ENCODE results near the gene WNT8B. TPM values are rescaled to one million over a fixed set of nuclear protein-coding genes. Genes with fewer than 3 reads are reported as not detected.

The WNT8B gene
- total and polyA plus RNA-seq, 7 donors: 0.06 TPM; not detected in 6

GRCh38 chr10:100481462-100482081 lies 18.8 kb downstream of the WNT8B start:
- TF ChIP-seq CTCF (IDR thresholded peaks at IDR 0.05): no peak
- TF ChIP-seq EP300 (IDR thresholded peaks at IDR 0.05): no peak
- TF ChIP-seq POLR2A (IDR thresholded peaks at IDR 0.05): no peak
- no peak for TF ChIP-seq POLR2AphosphoS5 (IDR thresholded peaks at IDR 0.05)
- peaks cover 6 to 44% (median 13%) of the 10 kb centered on the region in 3 donors for H3K27me3 ChIP-seq
- intact Hi-C loops (cut with DNase I): no loop called here

GRCh38 chr10:100482181-100482833 lies 19.5 kb downstream of the WNT8B start:
- Histone ChIP-seq H3K27me3 (peaks cover 6 to 44% (median 13%) of the 10 kb centered on the region in 3 donors), H3K9me3 (no peaks in the 10 kb centered on the region), H3K4me3 (peak overlapping the region; percentile 17 to 51 (median 45)), H3K27ac (no peak overlapping the region), H3K4me1 (peaks cover 0 to 16% (median 15%) of the 10 kb centered on the region in 4 donors), H3K36me3 (peaks cover 0 to 14% (median 6%) of the 10 kb centered on the region in 4 donors)
- intact Hi-C loops (cut with DNase I): no loop called here
- DNase-seq: peak; percentile 80
- 1% methylated on average over 59 of the region's 59 CpGs for WGBS, 2 donors
- TF ChIP-seq POLR2A (IDR thresholded peaks at IDR 0.05): no peak
- TF ChIP-seq CTCF (IDR thresholded peaks at IDR 0.05): peak in 2 of 4 experiments; percentile 43 to 72
- no peak for TF ChIP-seq EP300 (IDR thresholded peaks at IDR 0.05)
- TF ChIP-seq POLR2AphosphoS5 (IDR thresholded peaks at IDR 0.05): no peak

More at GRCh38 chr10:100481462-100482081, 18.8 kb downstream of the WNT8B start:
- Histone ChIP-seq H3K36me3 (peaks cover 0 to 6% (median under 1%) of the 10 kb centered on the region in 4 donors), H3K4me1 (peaks cover 0 to 16% (median 15%) of the 10 kb centered on the region in 4 donors), H3K9me3 (no peaks in the 10 kb centered on the region), H3K4me3 (peak overlapping the region in 3 of 4 donors; percentile 40 to 51 (median 50)), H3K27ac (no peak overlapping the region)
- 3% methylated on average over 19 of the region's 19 CpGs for WGBS, 2 donors
- peak; percentile 87 for DNase-seq

GRCh38 chr10:100482834-100483185 lies 20.0 kb downstream of the WNT8B start:
- H3K36me3 ChIP-seq: peaks cover 0 to 19% (median 11%) of the 10 kb centered on the region in 4 donors
- 24 to 33% methylated on average over 5 of the region's 5 CpGs for WGBS, 2 donors
- H3K27ac ChIP-seq: no peak overlapping the region
- TF ChIP-seq POLR2AphosphoS5 (IDR thresholded peaks at IDR 0.05): no peak
- TF ChIP-seq CTCF (IDR thresholded peaks at IDR 0.05): peak in 1 of 4 experiments; percentile 2
- TF ChIP-seq EP300 (IDR thresholded peaks at IDR 0.05): no peak
- no peak for TF ChIP-seq POLR2A (IDR thresholded peaks at IDR 0.05)
- intact Hi-C loops (cut with DNase I): no loop called here
- DNase-seq: no peak
- H3K9me3 ChIP-seq: no peaks in the 10 kb centered on the region
- peak overlapping the region in 3 of 4 donors; percentile 40 to 51 (median 50) for H3K4me3 ChIP-seq
- peaks cover 6 to 40% (median 13%) of the 10 kb centered on the region in 3 donors for H3K27me3 ChIP-seq
- peaks cover 0 to 16% (median 15%) of the 10 kb centered on the region in 4 donors for H3K4me1 ChIP-seq

GRCh38 chr10:100483876-100484666 lies 21.3 kb downstream of the WNT8B start:
- peaks cover 6 to 33% (median 13%) of the 10 kb centered on the region in 3 donors for H3K27me3 ChIP-seq
- H3K4me3 ChIP-seq: no peak overlapping the region
- no peak for DNase-seq
- no peak overlapping the region for H3K27ac ChIP-seq
- TF ChIP-seq POLR2AphosphoS5 (IDR thresholded peaks at IDR 0.05) (no peak), POLR2A (IDR thresholded peaks at IDR 0.05) (no peak), EP300 (IDR thresholded peaks at IDR 0.05) (no peak), CTCF (IDR thresholded peaks at IDR 0.05) (no peak)
- peaks cover 0 to 31% (median 21%) of the 10 kb centered on the region in 4 donors for H3K36me3 ChIP-seq
- H3K4me1 ChIP-seq: peaks cover 0 to 16% (median 15%) of the 10 kb centered on the region in 4 donors
- 84 to 85% methylated on average over 5 of the region's 5 CpGs for WGBS, 2 donors
- intact Hi-C loops (cut with DNase I): no loop called here
- no peaks in the 10 kb centered on the region for H3K9me3 ChIP-seq
